Measurements from ENCODE around the gene ADCK1. TPM values are rescaled to one million over a fixed set of nuclear protein-coding genes. Genes with fewer than 3 reads are reported as not detected.

Gene ADCK1
- total and polyA plus RNA-seq, 9 of the 15 experiments (the other 6 are each of a cell fraction or from before 2014, with no cell fraction given), result 2.8 to 8.9 (median 4.3) TPM

DNA sequence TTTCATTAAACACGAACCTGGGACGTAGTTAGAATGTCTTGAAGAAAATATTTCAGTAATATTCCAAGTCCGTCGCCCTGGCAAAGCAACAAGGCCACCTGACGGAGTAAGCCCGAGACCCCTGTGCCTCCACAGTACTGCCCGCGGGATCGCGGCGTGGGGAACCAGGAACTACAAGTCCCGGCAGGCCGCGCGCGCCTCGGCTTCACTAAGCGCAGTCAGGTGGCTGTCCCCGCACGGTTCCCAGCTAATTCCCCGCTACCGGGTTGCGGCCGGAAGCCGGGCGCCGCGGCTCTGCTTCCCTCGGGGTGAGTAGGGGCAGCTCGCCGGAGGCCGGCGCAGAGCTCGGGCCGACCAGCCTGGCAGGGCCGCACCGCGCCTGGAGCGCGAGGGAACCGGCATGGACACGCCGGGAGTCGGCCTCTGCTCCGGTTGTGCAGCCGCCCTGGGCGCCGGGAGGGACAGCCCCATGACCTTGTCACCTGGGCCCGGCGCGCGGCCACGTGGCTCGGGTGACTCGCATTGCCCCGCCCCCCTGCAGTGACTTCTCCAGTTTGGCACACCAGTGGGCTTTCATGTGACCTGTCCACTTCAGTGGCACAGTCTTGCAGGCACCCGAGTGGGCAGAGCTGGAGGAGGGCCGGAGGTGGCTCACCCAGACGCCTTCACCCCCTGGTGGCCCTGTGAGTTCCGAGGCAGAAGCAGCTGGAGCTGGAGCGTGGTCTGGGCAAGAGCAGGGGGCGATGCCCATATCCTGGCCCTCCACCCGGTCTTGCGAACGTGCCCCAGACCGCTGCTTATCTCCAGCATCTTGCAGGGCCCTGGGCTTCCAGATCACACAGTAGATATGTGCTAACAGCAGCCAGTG lies at the start of gene ADCK1 (continued):
- TF ChIP-seq PATZ1 (CRISPR knock-in tag; IDR thresholded peaks at IDR 0.05; ENCODE audit: borderline replicate concordance) (no peak), TCF7 (IDR thresholded peaks at IDR 0.05; ENCODE audit: borderline replicate concordance) (no peak), RBM15 (IDR thresholded peaks at IDR 0.05; ENCODE audit: insufficient read depth, low read length) (no peak), ZFX (CRISPR knock-in tag; IDR thresholded peaks at IDR 0.05) (peak; percentile 93), NCOR1 (IDR thresholded peaks at IDR 0.05) (no peak), GABPB1 (CRISPR knock-in tag; IDR thresholded peaks at IDR 0.05) (peak; percentile 84), ZBTB5 (IDR thresholded peaks at IDR 0.05) (no peak), CHD1 (IDR thresholded peaks at IDR 0.05; ENCODE audit: low read length) (no peak), TCF7L2 (IDR thresholded peaks at IDR 0.05; ENCODE audit: low read depth, low read length) (no peak), L3MBTL2 (IDR thresholded peaks at IDR 0.05) (peak; percentile 88), MAZ (CRISPR knock-in tag; conservative IDR thresholded peaks at IDR 0.05 in 1 of 2, IDR thresholded peaks at IDR 0.05 in 1 of 2) (peak in 1 of 2 experiments; percentile 71; a peak in 2 of 4 replicates), PTTG1 (tag; IDR thresholded peaks at IDR 0.05; ENCODE audit: low read depth) (no peak)
- TF ChIP-seq, protein P1, sequence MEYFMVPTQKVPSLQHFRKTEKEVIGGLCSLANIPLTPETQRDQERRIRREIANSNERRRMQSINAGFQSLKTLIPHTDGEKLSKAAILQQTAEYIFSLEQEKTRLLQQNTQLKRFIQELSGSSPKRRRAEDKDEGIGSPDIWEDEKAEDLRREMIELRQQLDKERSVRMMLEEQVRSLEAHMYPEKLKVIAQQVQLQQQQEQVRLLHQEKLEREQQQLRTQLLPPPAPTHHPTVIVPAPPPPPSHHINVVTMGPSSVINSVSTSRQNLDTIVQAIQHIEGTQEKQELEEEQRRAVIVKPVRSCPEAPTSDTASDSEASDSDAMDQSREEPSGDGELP (CRISPR knock-in tag; IDR thresholded peaks at IDR 0.05; ENCODE audit: borderline replicate concordance), result peak; percentile 83
- TF ChIP-seq, protein P2, sequence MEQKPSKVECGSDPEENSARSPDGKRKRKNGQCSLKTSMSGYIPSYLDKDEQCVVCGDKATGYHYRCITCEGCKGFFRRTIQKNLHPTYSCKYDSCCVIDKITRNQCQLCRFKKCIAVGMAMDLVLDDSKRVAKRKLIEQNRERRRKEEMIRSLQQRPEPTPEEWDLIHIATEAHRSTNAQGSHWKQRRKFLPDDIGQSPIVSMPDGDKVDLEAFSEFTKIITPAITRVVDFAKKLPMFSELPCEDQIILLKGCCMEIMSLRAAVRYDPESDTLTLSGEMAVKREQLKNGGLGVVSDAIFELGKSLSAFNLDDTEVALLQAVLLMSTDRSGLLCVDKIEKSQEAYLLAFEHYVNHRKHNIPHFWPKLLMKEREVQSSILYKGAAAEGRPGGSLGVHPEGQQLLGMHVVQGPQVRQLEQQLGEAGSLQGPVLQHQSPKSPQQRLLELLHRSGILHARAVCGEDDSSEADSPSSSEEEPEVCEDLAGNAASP (IDR thresholded peaks at IDR 0.05), result no peak
- TF ChIP-seq, protein P3, sequence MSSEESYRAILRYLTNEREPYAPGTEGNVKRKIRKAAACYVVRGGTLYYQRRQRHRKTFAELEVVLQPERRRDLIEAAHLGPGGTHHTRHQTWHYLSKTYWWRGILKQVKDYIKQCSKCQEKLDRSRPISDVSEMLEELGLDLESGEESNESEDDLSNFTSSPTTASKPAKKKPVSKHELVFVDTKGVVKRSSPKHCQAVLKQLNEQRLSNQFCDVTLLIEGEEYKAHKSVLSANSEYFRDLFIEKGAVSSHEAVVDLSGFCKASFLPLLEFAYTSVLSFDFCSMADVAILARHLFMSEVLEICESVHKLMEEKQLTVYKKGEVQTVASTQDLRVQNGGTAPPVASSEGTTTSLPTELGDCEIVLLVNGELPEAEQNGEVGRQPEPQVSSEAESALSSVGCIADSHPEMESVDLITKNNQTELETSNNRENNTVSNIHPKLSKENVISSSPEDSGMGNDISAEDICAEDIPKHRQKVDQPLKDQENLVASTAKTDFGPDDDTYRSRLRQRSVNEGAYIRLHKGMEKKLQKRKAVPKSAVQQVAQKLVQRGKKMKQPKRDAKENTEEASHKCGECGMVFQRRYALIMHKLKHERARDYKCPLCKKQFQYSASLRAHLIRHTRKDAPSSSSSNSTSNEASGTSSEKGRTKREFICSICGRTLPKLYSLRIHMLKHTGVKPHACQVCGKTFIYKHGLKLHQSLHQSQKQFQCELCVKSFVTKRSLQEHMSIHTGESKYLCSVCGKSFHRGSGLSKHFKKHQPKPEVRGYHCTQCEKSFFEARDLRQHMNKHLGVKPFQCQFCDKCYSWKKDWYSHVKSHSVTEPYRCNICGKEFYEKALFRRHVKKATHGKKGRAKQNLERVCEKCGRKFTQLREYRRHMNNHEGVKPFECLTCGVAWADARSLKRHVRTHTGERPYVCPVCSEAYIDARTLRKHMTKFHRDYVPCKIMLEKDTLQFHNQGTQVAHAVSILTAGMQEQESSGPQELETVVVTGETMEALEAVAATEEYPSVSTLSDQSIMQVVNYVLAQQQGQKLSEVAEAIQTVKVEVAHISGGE (CRISPR knock-in tag; IDR thresholded peaks at IDR 0.05), result peak; percentile 29 to 89 (median 35); a peak in 3 of 6 replicates

Data from K562 (cell line).